GM12878 (cell line): ENCODE measurements around the gene RIPPLY3. TPM values are rescaled to one million over a fixed set of nuclear protein-coding genes. Genes with fewer than 3 reads are reported as not detected.
A peak's percentile ranks its signal among the peaks of the same experiment; 100 is the strongest.

Source experiments
- ATAC-seq: fragments of 200-7000 bp; cut with Tn5 transposase; 3 replicates; pipeline ENCODE4 v1.9.1; 2020; ENCODE audit warnings: mild to moderate bottlenecking, moderate library complexity
- BruUV-seq: library from RNA; stranded (reverse); fragments of 400-500 nt; replicated peaks from 2 replicates; lab custom pipeline; 2021; lab: Mats Ljungman, UMichigan
- CTCF ChIA-PET: fragments of 300-600 bp; sonication (Branson Sonifier 250); formaldehyde crosslinking; extraction: SDS; loops from one replicate; lab custom pipeline; 2021; ENCODE audit warnings: inconsistent platforms; lab: Yijun Ruan, JAX
- POLR2A ChIA-PET: fragments of 350-600 bp; formaldehyde crosslinking; extraction: SDS; loops from one replicate; lab custom pipeline; 2021; ENCODE audit warnings: inconsistent platforms; lab: Charles Lee
- RAD21 ChIA-PET: fragments of 300-600 bp; sonication (Branson Sonifier 250); formaldehyde crosslinking; loops from one replicate; lab custom pipeline; 2023; ENCODE audit warnings: antibody characterized with exemption; ENCODE audit not compliant: unreplicated experiment; lab: Charles Lee
- SMC1A ChIA-PET: fragments of 300-600 bp; sonication (Branson Sonifier 250); formaldehyde crosslinking; loops from one replicate; lab custom pipeline; 2023; ENCODE audit not compliant: unreplicated experiment, uncharacterized antibody; lab: Charles Lee
- DNase-seq: peaks from one replicate; pipeline ENCODE4 v3.0.0-alpha.2; 2011; ENCODE audit warnings: low read depth, low spot score
- FAIRE-seq: peaks from 3 replicates; lab custom pipeline; 2011; peaks lifted over from hg19 to GRCh38; lab: Jason Lieb, UNC
- H2AFZ ChIP-seq: 2 replicates; pipeline ENCODE4 v1.6.0; 2011; ENCODE audit warnings: low read depth, low read length, control low read depth; ENCODE audit not compliant: control insufficient read depth
- H3K27ac ChIP-seq: 2 replicates; pipeline ENCODE4 v1.5.1; 2011; ENCODE audit warnings: control low read depth; ENCODE audit not compliant: control insufficient read depth, insufficient read depth
- H3K27me3 ChIP-seq, 2 experiments: replicated peaks in 1 of 2; 2 replicates each; pipeline versions ENCODE4 v1.6.0 to v1.6.1; 2011; ENCODE audit warnings: low read length in 1 of 2; ENCODE audit not compliant: control insufficient read depth in 2 of 2, insufficient read depth in 2 of 2
- H3K36me3 ChIP-seq, 2 experiments: 2 replicates each; pipeline ENCODE4 v1.5.1; 2011; ENCODE audit warnings: low read length in 1 of 2; ENCODE audit not compliant: control insufficient read depth in 2 of 2, insufficient read depth in 2 of 2
- H3K4me1 ChIP-seq: 2 replicates; pipeline ENCODE4 v1.6.1; 2011; ENCODE audit warnings: mild to moderate bottlenecking, low read length, moderate library complexity, mixed read lengths; ENCODE audit not compliant: control insufficient read depth, insufficient read depth
- H3K4me2 ChIP-seq: 2 replicates; pipeline ENCODE4 v1.6.0; 2011; ENCODE audit warnings: control low read depth; ENCODE audit not compliant: control insufficient read depth, insufficient read depth
- H3K4me3 ChIP-seq: fragments of 200-600 bp; sonication (generic); 2 replicates; pipeline ENCODE4 v1.5.1; 2016
- H3K79me2 ChIP-seq: 2 replicates; pipeline ENCODE4 v1.6.0; 2011; ENCODE audit warnings: low read length; ENCODE audit not compliant: control insufficient read depth, insufficient read depth
- H3K9ac ChIP-seq: 2 replicates; pipeline ENCODE4 v1.8.0; 2011; ENCODE audit warnings: low read length, control low read depth, mixed read lengths; ENCODE audit not compliant: control insufficient read depth, insufficient read depth
- H3K9me3 ChIP-seq: replicated peaks from 3 replicates; pipeline ENCODE4 v1.5.1; 2011; ENCODE audit warnings: mild to moderate bottlenecking, low read length; ENCODE audit not compliant: control insufficient read depth, insufficient read depth
- H4K20me1 ChIP-seq: 2 replicates; pipeline ENCODE4 v1.6.0; 2011; ENCODE audit not compliant: control insufficient read depth, insufficient read depth
- ATF3 ChIP-seq: IDR thresholded peaks from 2 replicates; pipeline ENCODE4 v1.6.1; 2011; ENCODE audit warnings: low read depth, mild to moderate bottlenecking, low read length, moderate library complexity, borderline replicate concordance; ENCODE audit errors: extremely low read depth
- CHD2 ChIP-seq: IDR thresholded peaks from 2 replicates; pipeline ENCODE4 v1.6.1; 2011; ENCODE audit warnings: low read depth, low read length, improper control_type of control experiment, borderline replicate concordance
- MTA3 ChIP-seq: IDR thresholded peaks from 2 replicates; pipeline ENCODE4 v1.6.1; 2012; ENCODE audit warnings: low read length, inconsistent platforms, borderline replicate concordance
- REST ChIP-seq: IDR thresholded peaks from 2 replicates; pipeline ENCODE4 v1.6.1; 2012; ENCODE audit warnings: mild to moderate bottlenecking, low read depth, low read length
- SIX5 ChIP-seq: IDR thresholded peaks from 2 replicates; pipeline ENCODE4 v1.6.1; 2011; ENCODE audit warnings: mild to moderate bottlenecking, low read depth, low read length, moderate library complexity; ENCODE audit not compliant: severe bottlenecking
- ZBED1 ChIP-seq: IDR thresholded peaks from 2 replicates; pipeline ENCODE4 v1.6.1; 2016; ENCODE audit warnings: borderline replicate concordance
- ZBTB4 ChIP-seq: fragments of 450-650 bp; formaldehyde crosslinking; IDR thresholded peaks from 2 replicates; pipeline ENCODE4 v1.4.0; 2022; ENCODE audit warnings: mild to moderate bottlenecking, moderate library complexity
- ZNF217 ChIP-seq: fragments of 450-650 bp; IDR thresholded peaks from 2 replicates; pipeline ENCODE4 v1.6.1; 2017; ENCODE audit warnings: antibody characterized with exemption, mild to moderate bottlenecking
- ZNF687 ChIP-seq: fragments of 450-650 bp; IDR thresholded peaks from 2 replicates; pipeline ENCODE4 v1.6.1; 2017; ENCODE audit warnings: mild to moderate bottlenecking, moderate library complexity
- WGBS: methylation state at CpG from one replicate; pipeline ENCODE4 v1.1.6; 2016; ENCODE audit warnings: low lambda C conversion rate; ENCODE audit not compliant: insufficient replicate concordance, insufficient coverage; ENCODE audit errors: missing lambda C conversion rate; 5-methylcytosine and 5-hydroxymethylcytosine counted together
- in situ Hi-C: fragments of 300-500 bp; cut with MboI; formaldehyde crosslinking; loops from 9 replicates; pipeline ENCODE4 v1.14.3; 2018; ENCODE audit warnings: mixed read lengths
- intact Hi-C: fragments of 100-400 bp; cut with micrococcal nuclease; formaldehyde crosslinking; loops from one replicate; pipeline ENCODE4 v1.14.2; 2022; ENCODE audit not compliant: unreplicated experiment
- polyA plus RNA-seq, 11 experiments: library from polyadenylated mRNA; depleted of rRNA in 4 of 11; unstranded in 6 of 11; stranded (reverse) in 5 of 11; fragments of >200 nt; fragmentation: Nextera tagmentation in 4 of 11; fragmentation: Illumina TruSeq in 1 of 11; extraction: Ambion mirVana in 4 of 11; extraction: Trizol in 1 of 11; gene quantifications; 1 replicate in 1 of 11; 2 replicates in 10 of 11; pipeline versions ENCODE4 v1.2.1 to v1.2.3, GENCODE V29; 2011 to 2016; ENCODE audit warnings: inconsistent platforms in 2 of 11, missing spikeins in 2 of 11, low read depth in 1 of 11
- total RNA-seq, 4 experiments: library from RNA; depleted of rRNA in 3 of 4; stranded (reverse); fragments of >200 nt in 3 of 4; fragmentation: Illumina TruSeq in 1 of 4; extraction: Trizol in 1 of 4; gene quantifications; 2 replicates each; pipeline versions ENCODE4 v1.2.1 to v1.2.3, GENCODE V29; 2013 to 2021

Gene RIPPLY3
- total and polyA plus RNA-seq, 10 of the 15 experiments (the other 5 are each of a cell fraction or from before 2014, with no cell fraction given): not detected

GRCh38 chr21:37009740-37010341 lies 3.3 kb downstream of the RIPPLY3 start (continued):
- TF ChIP-seq REST (no peak), SIX5 (no peak), MTA3 (no peak), ZNF217 (peak; percentile 65; the same call in 1 of the 2 replicates)

GRCh38 chr21:37017951-37018679 lies 11.6 kb downstream of the RIPPLY3 start:
- no peaks in the 10 kb centered on the region for H3K79me2 ChIP-seq
- in situ Hi-C loops: no loop called here
- no peaks in the 10 kb centered on the region for H3K36me3 ChIP-seq
- no peaks in the 10 kb centered on the region for H3K9me3 ChIP-seq
- H3K4me3 ChIP-seq: no peak overlapping the region
- intact Hi-C loops: no loop called here
- H2AFZ ChIP-seq: no peak overlapping the region
- ATAC-seq: no peak
- 47% methylated on average over 13 of the region's 13 CpGs for WGBS
- no TSS peak for BruUV-seq
- FAIRE-seq: no peak
- ChIA-PET POLR2A (no interaction called here), SMC1A (no interaction called here), RAD21 (no interaction called here), CTCF (interaction anchor here (0.8 to 1.3 kb wide), 2 partner anchors 8 to 27 kb away, joined by 3 to 5 read pairs; no protein-coding TSS in a partner anchor)
- no peak overlapping the region for H3K27ac ChIP-seq
- no peak overlapping the region for H3K9ac ChIP-seq
- no peak overlapping the region for H3K4me2 ChIP-seq
- H4K20me1 ChIP-seq: no peaks in the 10 kb centered on the region
- no peaks in the 10 kb centered on the region for H3K27me3 ChIP-seq
- no peaks in the 10 kb centered on the region for H3K4me1 ChIP-seq
- DNase-seq: no peak
- TF ChIP-seq ZBED1 (no peak), CHD2 (no peak), ZNF687 (no peak), SIX5 (no peak), ZBTB4 (CRISPR knock-in tag) (no peak), ATF3 (no peak)
